ENCODE results near the gene ZNF440. TPM values are rescaled to one million over a fixed set of nuclear protein-coding genes. Genes with fewer than 3 reads are reported as not detected.
"Not testable (repeated sequence)": the region's sequence is repeated elsewhere in the genome, so short reads cannot be mapped to it uniquely, and the experiment has no call there.

Gene ZNF440
- total RNA-seq, 1 experiment from 2014 or later = 13.6 TPM

DNA sequence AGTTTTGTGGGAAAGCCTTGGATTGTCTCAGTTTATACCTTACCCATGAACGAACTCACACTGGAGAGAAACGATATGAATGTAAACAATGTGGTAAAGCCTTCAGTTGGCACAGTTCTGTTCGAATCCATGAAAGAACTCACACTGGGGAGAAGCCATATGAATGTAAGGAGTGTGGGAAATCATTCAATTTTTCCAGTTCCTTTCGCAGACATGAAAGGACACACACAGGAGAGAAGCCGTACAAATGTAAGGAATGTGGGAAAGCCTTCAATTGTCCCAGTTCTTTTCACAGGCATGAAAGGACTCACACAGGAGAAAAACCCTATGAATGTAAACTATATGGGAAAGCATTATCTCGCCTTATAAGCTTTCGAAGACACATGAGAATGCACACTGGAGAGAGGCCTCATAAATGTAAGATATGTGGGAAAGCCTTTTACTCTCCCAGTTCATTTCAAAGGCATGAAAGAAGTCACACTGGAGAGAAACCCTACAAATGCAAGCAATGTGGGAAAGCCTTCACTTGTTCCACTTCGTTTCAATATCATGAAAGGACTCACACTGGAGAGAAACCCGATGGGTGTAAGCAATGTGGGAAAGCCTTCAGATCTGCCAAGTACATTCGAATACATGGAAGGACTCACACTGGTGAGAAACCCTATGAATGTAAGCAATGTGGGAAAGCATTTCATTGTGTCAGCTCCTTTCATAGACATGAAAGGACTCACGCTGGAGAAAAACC, 7.5 kb upstream of the ZNF440 start:
- Histone ChIP-seq H3K27me3 (no peaks in the 10 kb centered on the region), H3K36me3 (no peaks in the 10 kb centered on the region), H3K9me3 (peaks cover 52% of the 10 kb centered on the region), H3K4me3 (no peak overlapping the region)
- no peak for DNase-seq

DNA sequence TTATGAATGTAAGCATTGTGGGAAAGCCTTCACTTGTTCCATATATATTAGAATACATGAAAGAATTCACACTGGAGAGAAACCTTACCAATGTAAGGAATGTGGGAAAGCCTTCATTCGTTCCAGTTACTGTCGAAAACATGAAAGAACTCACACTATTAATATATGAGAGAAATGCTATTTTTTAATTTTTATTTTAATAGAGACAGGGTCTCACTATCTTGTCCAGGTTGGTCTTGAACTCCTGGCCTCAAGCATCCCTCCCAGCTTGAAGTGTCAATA, 7.0 kb upstream of the ZNF440 start:
- Histone ChIP-seq H3K4me3 (no peak overlapping the region), H3K27me3 (no peaks in the 10 kb centered on the region), H3K36me3 (no peaks in the 10 kb centered on the region), H3K9me3 (peaks cover 51% of the 10 kb centered on the region)
- DNase-seq = no peak

DNA sequence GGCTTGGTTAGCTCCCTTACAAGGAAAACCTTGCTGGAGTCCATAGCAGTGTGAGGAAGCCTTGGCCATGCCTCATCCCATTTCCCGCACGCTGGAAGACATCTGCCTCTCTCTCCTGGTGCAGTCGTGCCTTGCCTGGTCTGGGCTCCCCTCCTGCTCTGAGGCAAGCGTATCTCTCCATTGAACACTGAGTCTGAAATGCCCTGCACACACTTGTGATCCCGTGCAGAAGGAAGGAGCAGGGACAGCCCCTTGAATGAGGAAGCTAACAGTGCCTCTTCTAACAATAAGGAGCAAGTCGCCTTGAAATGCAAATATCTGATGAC, 407 bp upstream of the ZNF440 start:
- peaks cover 33% of the 10 kb centered on the region for H3K9me3 ChIP-seq
- DNase-seq = no peak
- no peaks in the 10 kb centered on the region for H3K27me3 ChIP-seq
- peak overlapping the region; percentile 91 for H3K4me3 ChIP-seq
- H3K36me3 ChIP-seq = peaks cover 30% of the 10 kb centered on the region

DNA sequence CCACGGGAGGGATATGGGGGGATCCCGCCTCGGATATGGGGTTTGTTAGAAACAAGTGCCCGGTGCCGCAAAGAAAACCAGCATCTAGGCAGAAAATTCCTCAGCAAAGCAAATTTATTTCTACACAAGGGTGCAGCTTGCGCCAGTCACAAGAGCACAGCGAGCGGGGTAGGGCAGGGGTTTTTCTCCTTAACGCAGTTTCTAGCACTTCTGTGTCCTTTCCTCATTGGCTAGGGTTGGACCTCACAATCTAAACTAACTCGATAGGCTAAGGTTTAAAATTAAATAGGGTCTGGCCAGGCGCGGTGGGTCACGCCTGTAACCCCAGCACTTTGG, 595 bp downstream of the ZNF440 start:
- no peaks in the 10 kb centered on the region for H3K27me3 ChIP-seq
- H3K36me3 ChIP-seq = peaks cover 40% of the 10 kb centered on the region
- peaks cover 33% of the 10 kb centered on the region for H3K9me3 ChIP-seq
- H3K4me3 ChIP-seq = peak overlapping the region; percentile 91
- DNase-seq = peak; percentile 36

DNA sequence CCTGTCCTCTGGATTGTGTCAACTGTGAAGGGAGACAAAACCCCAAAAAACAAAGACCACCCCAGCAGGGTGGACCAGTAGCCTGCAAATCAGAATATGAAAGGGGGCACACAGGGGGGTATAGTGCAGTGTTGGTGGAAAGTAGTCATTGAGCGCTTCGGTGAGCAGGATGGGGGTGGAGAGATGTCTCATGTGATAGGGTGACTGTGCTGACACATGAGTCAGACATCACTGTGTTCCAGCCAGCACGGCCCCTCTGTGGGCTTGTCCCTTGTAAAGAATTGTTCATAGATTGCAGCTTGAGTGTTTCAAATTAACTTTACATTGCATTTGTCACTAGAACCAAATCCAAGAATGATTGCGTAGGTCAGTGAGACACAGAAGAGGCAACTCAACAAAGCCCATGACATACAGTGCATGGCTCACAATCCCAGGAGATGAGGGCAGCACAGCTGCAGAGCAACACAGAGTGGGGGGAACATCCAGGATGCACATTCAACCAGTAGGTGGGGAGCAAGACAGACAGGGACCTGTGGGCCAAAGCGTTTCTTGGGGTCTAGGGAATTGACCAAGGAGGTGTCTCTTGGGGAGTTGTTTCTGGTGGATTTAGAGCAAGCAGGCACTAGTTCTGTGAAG, 7.5 kb downstream of the ZNF440 start:
- Histone ChIP-seq H3K9me3 (peaks cover 57% of the 10 kb centered on the region), H3K27me3 (no peaks in the 10 kb centered on the region), H3K36me3 (peaks cover 75% of the 10 kb centered on the region), H3K4me3 (no peak overlapping the region)
- peak; percentile 30 for DNase-seq

DNA sequence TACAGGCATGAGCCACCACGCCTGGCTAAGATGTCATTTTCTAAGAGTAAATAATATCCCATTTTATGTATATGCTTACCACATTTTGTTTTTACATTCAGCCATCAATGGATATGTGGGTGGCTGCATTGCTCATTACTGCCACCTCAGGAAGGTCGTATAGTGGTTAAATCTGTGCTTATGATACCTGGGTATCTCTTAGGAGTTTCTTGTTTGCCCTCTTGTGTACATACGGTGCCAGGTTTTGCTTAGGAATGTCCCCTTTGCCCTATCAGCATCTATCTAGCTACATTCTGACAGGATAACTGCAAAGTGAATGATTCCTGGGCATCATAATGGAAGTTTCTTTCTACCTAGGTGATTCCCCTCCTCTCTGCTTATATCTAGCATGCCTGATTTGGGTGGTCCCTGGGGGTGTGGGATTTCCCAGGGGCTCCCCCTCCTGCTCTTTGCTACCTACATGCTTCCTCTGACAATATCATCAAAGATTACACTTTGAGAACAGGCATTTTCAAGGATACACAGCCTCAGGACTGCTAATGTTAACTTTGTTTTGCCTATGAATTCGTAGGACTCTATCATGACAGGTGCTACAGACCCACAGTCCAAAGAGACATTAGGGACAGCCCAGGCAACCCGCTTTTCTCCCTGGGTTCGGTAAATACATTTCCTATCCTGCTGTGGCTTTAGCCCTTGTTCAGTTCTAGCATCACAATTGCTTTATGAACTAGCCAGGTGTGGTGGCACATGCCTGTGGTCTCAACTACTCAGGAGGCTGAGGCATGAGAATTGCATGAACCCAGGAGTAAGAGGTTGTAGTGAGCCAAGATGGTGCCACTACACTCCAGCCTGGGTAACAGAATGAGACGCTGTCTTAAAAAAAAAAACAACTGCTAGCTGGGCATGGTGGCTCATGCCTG, 15.1 kb downstream of the ZNF440 start:
- not testable (repeated sequence) for DNase-seq, H3K4me3 ChIP-seq, H3K27me3 ChIP-seq
- Histone ChIP-seq H3K36me3 (peaks cover 85% of the 10 kb centered on the region), H3K9me3 (peaks cover 63% of the 10 kb centered on the region)

DNA sequence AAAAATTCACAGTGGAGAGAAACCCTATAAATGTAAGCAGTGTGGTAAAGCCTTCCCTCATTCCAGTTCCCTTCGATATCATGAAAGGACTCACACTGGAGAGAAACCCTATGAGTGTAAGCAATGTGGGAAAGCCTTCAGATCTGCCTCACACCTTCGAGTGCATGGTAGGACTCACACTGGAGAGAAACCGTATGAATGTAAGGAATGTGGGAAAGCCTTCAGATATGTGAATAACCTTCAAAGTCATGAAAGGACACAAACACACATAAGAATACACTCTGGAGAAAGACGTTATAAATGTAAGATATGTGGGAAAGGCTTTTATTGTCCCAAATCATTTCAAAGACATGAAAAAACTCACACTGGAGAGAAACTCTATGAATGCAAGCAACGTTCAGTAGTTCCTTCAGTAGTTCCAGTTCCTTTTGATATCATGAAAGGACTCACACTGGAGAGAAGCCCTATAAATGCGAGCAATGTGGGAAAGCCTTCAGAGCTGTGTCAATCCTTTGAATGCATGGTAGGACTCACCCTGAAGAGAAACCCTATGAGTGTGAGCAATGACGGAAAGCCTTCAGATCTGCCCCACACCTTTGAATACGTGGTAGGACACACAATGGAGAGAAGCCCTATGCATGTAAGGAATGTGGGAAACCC, 18.3 kb downstream of the ZNF440 start:
- H3K4me3 ChIP-seq = no peak overlapping the region
- H3K9me3 ChIP-seq = peaks cover 64% of the 10 kb centered on the region
- H3K27me3 ChIP-seq = no peaks in the 10 kb centered on the region
- no peak for DNase-seq
- H3K36me3 ChIP-seq = peaks cover 80% of the 10 kb centered on the region

DNA sequence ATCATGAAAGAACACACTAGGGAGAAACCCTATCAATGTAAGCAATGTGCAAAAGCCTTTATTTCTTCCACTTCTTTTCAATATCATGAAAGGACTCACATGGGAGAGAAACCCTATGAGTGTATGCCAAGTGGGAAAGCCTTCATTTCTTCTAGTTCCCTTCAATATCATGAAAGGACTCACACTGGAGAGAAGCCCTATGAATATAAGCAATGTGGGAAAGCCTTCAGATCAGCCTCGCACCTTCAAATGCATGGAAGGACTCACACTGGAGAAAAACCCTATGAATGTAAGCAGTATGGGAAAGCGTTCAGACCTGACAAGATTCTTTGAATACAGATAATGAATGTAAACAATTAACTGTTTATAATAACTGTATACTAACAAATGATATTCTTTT, 19.5 kb downstream of the ZNF440 start:
- Histone ChIP-seq H3K36me3 (peaks cover 69% of the 10 kb centered on the region), H3K4me3 (no peak overlapping the region), H3K9me3 (peaks cover 54% of the 10 kb centered on the region), H3K27me3 (no peaks in the 10 kb centered on the region)
- no peak for DNase-seq

DNA sequence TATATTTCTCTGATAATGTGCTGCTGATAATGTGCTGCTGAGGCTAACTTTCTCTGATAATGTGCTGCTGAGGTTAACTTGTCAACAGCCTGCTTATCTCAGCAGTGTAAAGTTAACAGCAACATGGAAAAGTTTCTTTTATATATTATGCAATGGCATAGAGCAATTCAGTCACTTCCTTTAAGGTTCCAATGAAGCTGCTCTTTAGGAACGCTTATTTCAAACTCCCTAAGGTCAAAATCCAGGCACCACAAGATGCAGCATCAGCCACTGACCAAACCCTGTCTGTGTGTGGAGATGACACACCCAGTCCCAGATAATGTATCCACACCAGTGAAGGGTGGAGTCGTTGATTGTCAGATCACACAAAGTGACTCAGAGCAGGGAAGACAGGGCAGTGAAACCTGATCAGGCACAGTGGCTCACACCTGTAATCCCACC, 21.6 kb downstream of the ZNF440 start:
- H3K4me3 ChIP-seq, DNase-seq, H3K27me3 ChIP-seq: not testable (repeated sequence)
- H3K9me3 ChIP-seq = peaks cover 45% of the 10 kb centered on the region
- H3K36me3 ChIP-seq = peaks cover 49% of the 10 kb centered on the region

DNA sequence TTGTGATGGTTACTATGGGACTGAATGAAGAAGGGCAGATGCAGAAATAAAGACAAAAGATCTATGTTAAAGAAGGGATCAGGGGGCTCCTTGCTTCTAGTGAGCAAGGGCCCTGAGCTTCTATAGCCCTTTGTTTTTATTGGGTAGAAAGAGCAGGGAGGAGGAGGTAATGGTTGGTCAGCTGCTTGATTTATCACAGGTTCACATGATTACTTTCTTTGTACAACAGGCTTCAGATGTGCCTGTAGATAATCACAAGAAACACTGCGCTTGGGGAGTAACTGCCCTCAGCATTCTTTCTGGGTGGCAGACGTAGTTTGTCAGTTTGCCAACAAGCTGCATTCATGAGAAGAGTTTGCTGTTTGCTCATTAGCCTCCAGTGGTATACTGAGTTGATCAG, 29.6 kb downstream of the ZNF440 start:
- Histone ChIP-seq H3K27me3 (no peaks in the 10 kb centered on the region; the same call in 1 of the 2 replicates), H3K9me3 (peaks cover 15% of the 10 kb centered on the region), H3K36me3 (no peaks in the 10 kb centered on the region), H3K4me3 (no peak overlapping the region)
- DNase-seq = no peak

DNA sequence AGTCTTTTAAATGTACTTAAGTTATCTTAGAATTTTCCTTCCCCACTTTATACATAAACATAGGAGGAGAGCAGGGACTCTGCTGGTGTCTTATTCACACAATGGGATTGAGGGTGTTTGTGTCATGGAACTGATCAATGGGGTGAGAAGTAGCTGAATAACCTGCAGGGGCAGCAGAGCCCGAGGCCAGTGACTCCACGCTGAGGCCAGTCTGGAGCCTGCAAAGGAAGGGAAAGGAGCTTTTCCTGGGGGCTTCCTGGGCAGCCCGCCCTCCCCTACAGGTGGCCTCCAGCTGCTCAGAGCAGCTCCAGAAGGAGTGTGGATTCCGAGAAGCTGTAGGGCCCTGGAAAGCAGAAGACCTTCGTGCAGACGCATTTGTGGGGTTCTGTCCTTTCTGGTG, 33.5 kb downstream of the ZNF440 start:
- not testable (repeated sequence) for H3K27me3 ChIP-seq, DNase-seq, H3K36me3 ChIP-seq, H3K4me3 ChIP-seq
- H3K9me3 ChIP-seq = peaks cover 16% of the 10 kb centered on the region; the same call in 1 of the 2 replicates

DNA sequence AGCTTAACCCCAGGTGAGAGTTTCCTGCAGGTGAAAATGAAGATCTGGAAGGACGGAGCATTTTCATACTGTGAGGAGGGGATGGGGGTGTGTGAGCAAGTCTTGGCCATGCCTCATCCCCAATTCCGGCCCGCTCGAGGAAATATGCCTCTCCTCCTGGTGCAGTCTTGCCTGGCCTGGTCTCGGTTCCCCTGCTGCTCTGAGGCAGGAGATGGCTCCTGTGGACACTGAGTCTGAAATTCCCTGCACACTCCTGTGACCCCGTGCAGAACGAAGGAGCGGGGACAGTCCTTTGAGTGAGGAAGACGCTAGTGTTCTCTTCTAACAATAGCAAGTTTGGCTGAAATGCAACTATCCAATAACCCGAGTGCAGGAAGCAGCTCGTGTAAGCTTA, 34.1 kb downstream of the ZNF440 start:
- Histone ChIP-seq H3K36me3 (no peaks in the 10 kb centered on the region), H3K9me3 (peaks cover 19% of the 10 kb centered on the region), H3K27me3 (no peaks in the 10 kb centered on the region; the same call in 1 of the 2 replicates), H3K4me3 (peak overlapping the region; percentile 45)
- no peak for DNase-seq

DNA sequence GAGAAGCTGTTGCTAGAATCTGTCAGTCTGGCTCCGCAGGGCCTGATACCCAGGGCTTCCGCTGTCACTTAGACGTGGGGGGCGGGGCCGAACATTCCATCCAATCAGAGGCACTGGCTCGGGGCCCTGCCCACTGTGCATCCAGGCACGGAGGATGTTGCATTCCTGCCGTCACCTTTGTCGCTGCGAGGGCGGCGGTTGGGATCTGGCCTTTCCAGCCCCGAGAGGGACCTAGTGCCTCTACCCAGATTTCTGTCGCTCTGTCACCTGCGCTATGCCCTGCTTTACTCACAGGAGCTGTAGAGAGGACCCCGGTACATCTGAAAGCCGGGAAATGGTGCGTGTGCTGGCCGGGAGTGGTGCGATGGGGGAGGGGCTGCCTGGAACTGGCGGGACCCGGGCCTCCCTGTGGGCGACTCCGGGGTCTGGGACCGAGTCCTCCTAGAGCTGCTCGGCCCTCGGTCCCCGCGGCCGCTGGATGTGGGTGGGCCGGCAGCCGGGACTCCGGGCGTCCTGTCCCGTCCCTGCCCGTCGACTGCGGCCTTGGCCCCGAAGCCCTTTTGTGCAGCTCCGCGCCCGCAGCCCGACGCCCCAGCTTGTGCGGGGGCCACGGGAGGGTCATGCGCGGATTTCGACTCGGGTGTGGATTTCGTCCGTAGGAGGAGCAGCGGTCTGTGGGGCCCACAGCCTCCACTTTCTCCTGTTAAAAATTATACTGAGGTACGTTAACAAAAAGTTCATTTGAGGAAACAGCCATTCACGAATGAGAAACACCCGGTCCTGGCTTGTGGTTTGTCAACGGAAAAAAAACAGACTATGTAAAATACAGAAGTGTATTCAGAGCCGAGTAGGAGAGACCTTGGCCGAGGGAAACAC, 34.8 kb downstream of the ZNF440 start, which contains the start of gene ZNF439:
Gene ZNF439, plus strand, starts transcription at position 133 of the 876 bp plus-strand sequence. Its CDS starts 142 bp downstream, at position 275.
- Histone ChIP-seq H3K36me3 (no peaks in the 10 kb centered on the region), H3K4me3 (peak within 1 kb of the TSS; percentile 45), H3K27me3 (no peaks in the 10 kb centered on the region; the same call in 1 of the 2 replicates), H3K9me3 (peaks cover 20% of the 10 kb centered on the region)
- peak; percentile 66 for DNase-seq

DNA sequence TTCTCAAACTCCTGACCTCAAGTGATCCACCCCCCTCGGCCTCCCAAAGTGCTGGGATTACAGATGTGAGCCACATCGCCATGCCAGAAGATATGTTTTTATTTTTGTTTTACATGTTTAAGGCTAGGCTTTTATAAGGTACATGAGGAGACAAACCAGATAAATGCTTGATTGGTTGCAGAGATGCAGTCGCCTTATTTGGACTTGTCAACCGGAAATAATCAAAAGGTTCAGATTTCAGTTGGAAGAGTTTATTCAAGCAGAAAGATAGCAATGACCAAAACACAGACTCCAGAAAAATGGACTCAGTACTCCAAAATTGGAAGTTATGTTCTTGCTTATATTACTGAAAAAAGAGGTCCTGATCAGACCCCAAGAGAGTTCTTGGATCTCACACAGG, 36.2 kb downstream of the ZNF440 start:
- H3K36me3 ChIP-seq, H3K4me3 ChIP-seq, H3K27me3 ChIP-seq, DNase-seq: not testable (repeated sequence)
- H3K9me3 ChIP-seq = peaks cover 14% of the 10 kb centered on the region

DNA sequence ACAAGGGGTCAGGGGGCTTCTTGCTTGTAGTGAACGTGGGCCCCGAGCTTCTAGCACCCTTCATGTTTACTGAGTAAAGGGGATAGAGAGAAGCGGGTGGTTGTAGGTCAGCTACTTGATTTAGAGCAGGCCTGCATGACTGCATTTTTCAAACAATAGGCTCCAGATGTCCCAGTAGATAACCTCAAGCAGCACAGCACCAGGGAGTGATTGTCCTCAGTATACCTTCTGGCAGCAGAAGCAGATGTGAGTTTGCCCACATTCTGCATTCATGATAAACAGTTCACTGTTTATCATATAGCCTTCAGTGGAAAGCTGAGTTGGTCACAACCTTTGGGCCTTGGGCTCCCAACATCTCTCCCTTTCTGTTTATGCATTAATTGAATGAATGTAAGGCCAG, 39.3 kb downstream of the ZNF440 start:
- H3K27me3 ChIP-seq = no peaks in the 10 kb centered on the region
- H3K9me3 ChIP-seq = peaks cover 14% of the 10 kb centered on the region
- no peak overlapping the region for H3K4me3 ChIP-seq
- DNase-seq = no peak
- H3K36me3 ChIP-seq = no peaks in the 10 kb centered on the region

DNA sequence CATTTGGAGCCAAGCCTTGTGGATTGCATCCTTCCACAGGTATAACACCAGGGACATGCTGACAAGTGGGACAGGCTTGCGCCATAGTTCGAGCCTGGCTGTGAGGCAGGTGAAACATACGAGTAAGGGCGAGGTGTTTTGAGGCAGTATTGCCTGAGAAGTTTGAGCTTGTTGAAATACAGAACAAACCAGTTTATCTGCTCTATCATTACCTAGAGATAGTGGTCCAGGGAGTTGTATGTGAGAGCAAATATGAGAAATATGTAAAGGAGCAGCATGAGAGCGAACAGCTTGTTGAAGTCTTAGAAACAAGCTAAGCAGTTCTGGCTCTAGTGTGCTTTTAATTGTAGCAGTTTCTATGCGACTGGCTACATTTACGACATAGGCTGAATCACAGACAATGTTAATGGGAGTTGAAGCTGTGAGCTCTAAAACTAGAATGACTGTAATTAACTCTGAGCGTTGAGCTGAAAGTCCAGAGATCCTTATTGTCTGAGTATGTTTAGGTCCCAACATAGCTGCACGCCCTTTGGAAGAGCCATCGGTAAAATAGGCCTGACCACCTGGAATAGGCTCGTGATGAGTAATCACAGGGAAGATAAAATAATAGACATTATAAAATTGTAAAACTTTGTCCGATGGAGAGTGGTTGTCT, 42.6 kb downstream of the ZNF440 start:
- DNase-seq = no peak
- Histone ChIP-seq H3K4me3 (no peak overlapping the region), H3K27me3 (no peaks in the 10 kb centered on the region), H3K36me3 (no peaks in the 10 kb centered on the region), H3K9me3 (peaks cover 10% of the 10 kb centered on the region)
